ENCODE results near the gene TBX10.

- TF ChIP-seq EZH2 (IDR thresholded peaks at IDR 0.05; ENCODE audit: insufficient read depth, poor library complexity, severe bottlenecking), result no peak
- no peak for TF ChIP-seq EZH2phosphoT487 (IDR thresholded peaks at IDR 0.05; ENCODE audit: insufficient read depth, low read depth)
Measured at GRCh38 chr11:67614730-67615714, 24.5 kb downstream of the TBX10 start.
